NCI-H146 (cell line): Measurements from ENCODE around the gene CYCS.

Experiments used
- DNase-seq: peaks from one replicate; lab custom pipeline; 2025; lab: John Stamatoyannopoulos, UW

The CYCS gene

DNA sequence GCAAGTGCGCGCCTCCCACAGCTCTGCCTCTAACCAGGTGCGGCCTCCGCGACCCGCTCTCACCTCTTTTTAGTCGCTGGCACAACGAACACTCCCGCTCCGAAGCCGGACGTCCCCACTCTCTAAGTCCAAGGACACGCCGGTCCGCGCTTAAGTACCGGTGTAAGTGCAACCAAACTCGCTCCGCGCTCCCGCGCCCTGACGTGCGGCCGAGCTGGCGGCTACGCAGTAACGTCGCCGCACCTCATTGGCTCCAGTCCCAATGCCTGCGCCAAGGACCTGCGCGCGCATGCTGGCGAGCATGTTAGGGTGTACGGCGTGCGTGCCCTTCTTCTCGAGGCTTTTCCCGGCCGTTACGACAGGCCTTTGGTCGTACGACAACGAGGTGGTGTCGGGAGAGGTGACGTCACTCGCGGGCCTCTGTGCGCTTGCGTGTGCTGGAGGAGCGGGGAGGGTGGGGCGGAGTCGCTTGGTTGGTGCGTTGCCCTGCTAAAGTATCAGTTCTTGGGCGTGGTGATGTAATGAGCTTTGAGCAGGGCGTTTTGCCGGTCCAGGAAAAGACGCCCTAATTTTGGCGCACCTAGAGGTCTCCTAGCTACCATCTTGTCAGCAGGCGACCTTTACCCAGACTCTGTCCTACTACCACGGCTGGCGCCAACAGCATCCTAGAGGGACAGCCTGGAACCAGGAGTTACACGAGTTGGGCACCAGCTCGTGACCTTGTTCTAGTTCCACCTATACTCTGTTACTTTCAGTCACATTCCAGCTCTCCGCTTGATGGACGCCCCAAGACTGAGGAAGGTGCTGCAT is at the start of gene CYCS:
TSS of gene CYCS (minus strand) at position 124 of the 810 bp plus-strand sequence. CDS start 1,141 bp downstream, outside the sequence.
- peak; percentile 99 for DNase-seq

GRCh38 chr7:25173184-25173583 is 48.1 kb upstream of the CYCS start:
- DNase-seq, result no peak

DNA sequence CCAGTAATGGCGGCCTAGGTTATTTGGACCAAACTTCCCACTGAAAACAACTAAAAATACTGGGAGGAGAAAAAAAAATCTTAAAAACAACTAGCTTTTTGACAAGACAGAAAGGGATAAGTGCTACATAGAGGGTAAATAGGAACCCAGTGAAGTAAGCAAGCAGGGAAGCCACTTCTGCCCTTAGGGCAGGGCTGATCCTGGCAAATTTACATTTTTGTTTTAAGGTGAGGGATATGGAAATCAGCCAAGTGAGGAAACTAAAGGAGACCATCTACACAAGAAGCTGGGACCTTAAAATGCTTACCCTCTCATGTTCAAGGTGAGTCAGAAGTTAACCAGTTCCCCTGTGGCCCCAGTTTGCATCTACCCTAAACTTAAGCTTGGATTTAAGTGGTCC is 46.5 kb upstream of the CYCS start:
- no peak for DNase-seq

GRCh38 chr7:25171071-25171470 is 46.0 kb upstream of the CYCS start:
- no peak for DNase-seq

- no peak for DNase-seq
Observed at GRCh38 chr7:25169683-25170082, 44.6 kb upstream of the CYCS start.

DNA sequence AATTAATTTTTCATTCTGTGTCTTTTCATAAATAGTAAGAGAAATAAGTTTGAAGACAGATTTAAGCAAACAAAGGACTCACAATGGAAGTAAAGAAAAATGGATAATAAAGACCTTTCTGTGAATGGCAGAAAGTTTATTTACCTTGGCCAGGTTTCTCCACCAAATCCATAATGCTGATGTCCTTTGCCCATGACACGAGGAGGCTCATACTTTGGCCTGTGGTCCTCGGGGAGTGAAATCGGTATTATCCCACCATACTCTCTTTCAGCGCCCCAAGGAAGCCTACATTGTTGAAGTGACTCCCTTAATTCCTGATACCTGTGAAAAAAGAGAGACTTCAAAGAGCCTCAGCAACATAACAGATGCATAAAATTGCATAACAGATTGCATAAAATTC is 43.1 kb upstream of the CYCS start:
- DNase-seq, result no peak

DNA sequence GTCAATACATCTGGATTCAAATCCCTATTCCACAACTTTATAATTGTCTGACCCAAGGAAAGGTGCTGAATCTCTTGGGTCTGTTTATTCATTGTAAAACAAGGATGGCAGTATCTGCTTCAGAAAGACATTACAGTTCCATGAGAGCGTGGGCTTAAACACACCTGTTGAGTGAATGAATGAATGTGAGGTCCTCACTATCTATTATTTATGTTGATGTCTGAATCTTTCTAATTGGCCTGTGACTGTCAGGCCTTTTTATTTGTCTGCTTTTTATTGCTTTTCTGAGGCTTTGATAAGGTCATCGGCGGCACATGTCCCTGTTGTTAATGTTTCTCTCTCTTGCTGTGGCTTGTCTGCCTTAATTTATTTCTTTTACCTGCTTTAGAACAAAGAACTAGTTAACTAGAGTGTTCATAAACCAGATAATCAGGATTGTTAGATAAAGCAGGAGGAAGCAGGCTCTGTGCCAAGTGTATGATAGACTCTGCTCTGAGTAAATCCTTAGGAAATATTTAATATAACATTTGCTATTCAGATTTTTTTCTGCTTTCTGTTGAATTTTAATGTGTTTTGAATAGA is 42.3 kb upstream of the CYCS start:
- DNase-seq, result peak; percentile 52

DNA sequence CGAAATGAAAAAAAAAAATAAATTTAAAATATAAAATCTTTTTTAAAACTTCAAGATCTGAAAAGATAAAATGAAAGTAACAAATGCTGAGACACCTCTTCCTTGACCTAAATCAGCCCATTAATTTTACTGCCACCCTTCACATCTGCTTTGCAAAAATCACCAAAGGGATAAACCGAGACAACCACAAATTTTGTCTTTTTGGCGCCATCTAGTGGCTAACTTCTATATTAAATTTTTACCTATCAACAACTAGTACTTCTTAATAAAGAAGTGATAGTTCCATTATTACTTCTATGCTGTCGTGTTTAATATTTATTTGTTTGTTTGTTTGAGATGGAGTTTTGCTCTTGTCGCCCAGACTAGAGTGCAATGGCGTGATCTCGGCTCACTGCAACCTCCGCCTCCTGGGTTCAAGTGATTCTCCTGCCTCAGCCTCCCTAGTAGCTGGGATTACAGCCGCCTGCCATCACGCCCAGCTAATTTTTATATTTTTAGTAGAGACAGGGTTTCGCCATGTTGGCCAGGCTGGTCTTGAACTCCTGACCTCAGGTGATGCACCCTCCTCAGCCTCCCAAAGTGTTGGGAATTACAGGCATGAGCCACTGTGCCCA is 35.0 kb upstream of the CYCS start:
- DNase-seq, result peak; percentile 44

GRCh38 chr7:25158966-25159365 is 33.9 kb upstream of the CYCS start:
- DNase-seq, result no peak

DNA sequence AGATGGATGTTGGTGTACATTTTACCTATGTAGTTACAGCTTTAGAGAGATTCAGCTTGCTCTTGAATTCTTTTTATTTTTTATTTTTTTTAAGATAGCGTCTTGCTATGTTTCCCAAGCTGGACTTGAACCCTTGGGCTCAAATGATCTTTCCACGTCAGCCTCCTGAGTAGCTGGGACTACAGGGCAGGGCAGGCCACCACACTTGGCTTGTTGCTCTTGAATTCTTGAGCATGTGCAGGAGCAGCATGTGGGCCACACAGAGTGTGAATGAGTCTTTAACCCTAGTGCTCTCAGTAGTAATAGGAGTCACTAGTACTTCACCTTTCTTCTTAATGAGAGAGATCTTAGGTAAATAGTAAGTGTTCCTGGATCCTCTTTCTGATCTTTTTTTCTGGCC is 26.7 kb upstream of the CYCS start:
- DNase-seq, result no peak

- DNase-seq, result no peak
Observed at GRCh38 chr7:25149836-25150235, 24.8 kb upstream of the CYCS start.

DNA sequence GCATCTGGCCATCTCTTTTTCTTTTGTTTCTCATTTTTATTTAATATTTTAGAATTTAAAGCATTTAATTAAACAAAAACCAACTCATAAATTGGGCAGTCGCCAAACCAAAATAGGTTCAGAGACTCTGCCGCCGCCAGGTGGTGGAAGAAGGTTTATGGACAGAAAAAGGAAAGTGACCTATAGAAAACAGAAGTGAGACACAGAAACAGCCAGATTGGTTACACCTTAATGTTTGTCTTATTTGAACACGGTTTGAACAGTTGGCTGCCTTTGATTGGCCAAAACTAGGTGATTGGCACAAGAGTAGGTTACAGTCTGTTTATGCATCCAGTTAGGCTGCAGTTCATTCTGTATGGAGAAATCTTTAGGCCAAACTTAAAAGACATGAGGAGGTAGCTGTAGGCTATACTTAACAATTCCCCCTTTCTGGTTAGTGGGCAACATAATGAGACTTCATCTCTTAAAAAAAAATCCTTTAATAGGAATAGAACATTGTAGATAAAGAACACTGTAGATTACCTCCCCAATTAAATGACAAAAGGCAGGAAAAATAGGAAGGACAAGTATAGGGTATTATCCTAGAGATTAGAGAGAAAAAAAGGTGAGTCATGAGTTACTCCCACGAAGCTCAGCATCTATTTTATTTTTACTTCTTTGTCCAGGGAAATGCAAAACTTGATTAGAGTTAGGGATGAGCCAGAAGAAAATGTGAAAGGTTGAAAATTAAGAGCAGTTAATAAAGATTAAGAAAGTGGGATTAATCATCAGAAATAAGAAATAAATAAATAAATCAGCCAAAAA is 23.9 kb upstream of the CYCS start:
- no peak for DNase-seq

- no peak for DNase-seq
Observed at GRCh38 chr7:25143763-25144162, 18.7 kb upstream of the CYCS start.

GRCh38 chr7:25139536-25139935 is 14.5 kb upstream of the CYCS start:
- no peak for DNase-seq

DNA sequence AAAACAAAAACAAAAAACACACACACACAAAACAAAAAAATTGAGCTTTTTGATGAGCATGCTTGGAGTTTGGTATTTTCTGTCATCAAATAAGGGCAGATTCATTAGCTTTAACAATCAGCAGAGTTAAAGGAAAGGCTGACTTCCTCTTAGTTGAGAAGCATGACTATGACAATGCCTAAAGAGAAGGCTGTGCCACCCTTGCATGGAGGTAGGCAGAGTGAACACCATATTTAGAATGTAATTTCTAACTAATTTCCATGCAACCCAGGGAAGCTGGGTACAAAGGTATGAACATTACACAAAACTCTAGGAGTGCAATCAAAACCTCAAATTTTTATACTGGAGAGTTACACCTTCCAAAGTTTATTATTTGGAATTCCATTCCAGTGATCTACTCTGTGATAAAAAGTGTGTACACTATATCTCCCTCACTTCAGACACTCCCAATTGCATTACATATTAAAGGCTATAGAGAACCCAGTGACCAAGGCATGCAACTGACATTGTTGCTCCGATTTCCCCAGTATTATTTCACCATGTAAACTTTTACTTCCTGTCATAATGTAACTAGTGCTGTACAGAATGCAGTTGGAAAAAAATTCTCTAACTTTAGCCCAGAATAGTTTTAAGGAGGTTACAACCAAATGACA is 9.4 kb upstream of the CYCS start:
- no peak for DNase-seq

- DNase-seq, result no peak
Observed at GRCh38 chr7:25132430-25132829, 7.4 kb upstream of the CYCS start.

- DNase-seq, result no peak
Observed at GRCh38 chr7:25126751-25127150, 1.7 kb upstream of the CYCS start.

GRCh38 chr7:25124465-25125136 is 459 bp downstream of the CYCS start:
- peak; percentile 69 for DNase-seq

DNA sequence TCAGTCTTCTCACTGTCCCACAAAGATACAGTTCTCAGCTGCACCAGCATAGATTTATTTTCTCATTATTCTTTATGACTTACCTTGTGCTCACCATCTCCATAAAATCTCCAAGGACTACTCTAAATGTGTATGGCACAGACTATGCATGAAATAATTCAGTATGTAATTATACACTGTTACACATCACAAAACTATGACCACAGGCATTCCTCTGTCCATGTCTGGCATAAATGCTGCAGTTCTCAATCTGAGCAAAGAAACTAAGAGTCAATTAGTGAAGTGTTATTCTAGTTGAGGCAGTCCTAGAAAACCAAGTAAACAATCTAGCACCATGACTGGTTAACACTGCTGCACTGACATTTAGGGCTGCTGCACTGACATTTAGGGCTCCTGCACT is 2.7 kb downstream of the CYCS start:
- no peak for DNase-seq

DNA sequence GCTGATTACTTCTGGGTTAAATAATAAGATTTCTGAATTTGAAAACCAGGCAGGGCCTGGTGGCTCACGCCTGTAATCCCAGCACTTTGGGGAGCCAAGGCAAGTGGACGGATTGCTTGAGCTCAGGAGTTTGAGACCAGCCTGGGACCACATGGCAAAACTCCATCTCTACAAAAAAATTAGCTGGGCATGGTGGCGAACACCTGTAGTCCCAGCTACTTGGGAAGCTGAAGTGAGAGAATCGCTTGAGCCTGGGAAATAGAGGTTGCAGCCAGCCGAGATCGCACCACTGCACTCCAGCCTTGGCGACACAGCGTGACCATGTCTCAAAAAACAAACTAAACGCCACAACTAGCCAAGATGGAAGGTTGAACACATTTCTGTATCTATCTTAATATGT is 3.5 kb downstream of the CYCS start:
- no peak for DNase-seq

DNA sequence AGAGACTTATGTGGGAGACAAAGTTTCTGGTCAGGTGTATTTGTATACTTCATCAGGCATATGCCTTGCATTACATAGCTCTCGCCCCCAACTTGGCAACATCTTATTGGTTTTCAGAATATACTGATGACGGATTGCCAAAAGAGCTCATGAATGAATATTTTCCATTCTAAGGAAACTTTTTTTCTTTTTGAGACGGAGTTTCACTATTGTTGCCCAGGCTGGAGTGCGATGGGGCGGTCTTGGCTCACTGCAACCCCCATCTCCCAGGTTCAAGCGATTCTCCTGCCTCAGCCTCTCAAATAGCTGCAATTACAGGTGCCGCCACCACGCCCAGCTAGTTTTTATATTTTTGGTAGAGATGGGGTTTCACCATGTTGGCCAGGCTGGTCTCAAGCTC is 6.0 kb downstream of the CYCS start:
- no peak for DNase-seq
